GM12878 (cell line): Measurements from ENCODE around the gene TMC4. TPM values are rescaled to one million over a fixed set of nuclear protein-coding genes. Genes with fewer than 3 reads are reported as not detected.

Experiments
- ATAC-seq: fragments of 200-7000 bp; cut with Tn5 transposase; 3 replicates; pipeline ENCODE4 v1.9.1; 2020; ENCODE audit warnings: mild to moderate bottlenecking, moderate library complexity
- BruUV-seq: library from RNA; stranded (reverse); fragments of 400-500 nt; replicated peaks from 2 replicates; lab custom pipeline; 2021; lab: Mats Ljungman, UMichigan
- CTCF ChIA-PET: fragments of 300-600 bp; sonication (Branson Sonifier 250); formaldehyde crosslinking; extraction: SDS; loops from one replicate; lab custom pipeline; 2021; ENCODE audit warnings: inconsistent platforms; lab: Yijun Ruan, JAX
- POLR2A ChIA-PET: fragments of 350-600 bp; formaldehyde crosslinking; extraction: SDS; loops from one replicate; lab custom pipeline; 2021; ENCODE audit warnings: inconsistent platforms; lab: Charles Lee
- RAD21 ChIA-PET: fragments of 300-600 bp; sonication (Branson Sonifier 250); formaldehyde crosslinking; loops from one replicate; lab custom pipeline; 2023; ENCODE audit warnings: antibody characterized with exemption; ENCODE audit not compliant: unreplicated experiment; lab: Charles Lee
- SMC1A ChIA-PET: fragments of 300-600 bp; sonication (Branson Sonifier 250); formaldehyde crosslinking; loops from one replicate; lab custom pipeline; 2023; ENCODE audit not compliant: unreplicated experiment, uncharacterized antibody; lab: Charles Lee
- DNase-seq: peaks from one replicate; pipeline ENCODE4 v3.0.0-alpha.2; 2011; ENCODE audit warnings: low read depth, low spot score
- FAIRE-seq: peaks from 3 replicates; lab custom pipeline; 2011; peaks lifted over from hg19 to GRCh38; lab: Jason Lieb, UNC
- H2AFZ ChIP-seq: 2 replicates; pipeline ENCODE4 v1.6.0; 2011; ENCODE audit warnings: low read depth, low read length, control low read depth; ENCODE audit not compliant: control insufficient read depth
- H3K27ac ChIP-seq: 2 replicates; pipeline ENCODE4 v1.5.1; 2011; ENCODE audit warnings: control low read depth; ENCODE audit not compliant: control insufficient read depth, insufficient read depth
- H3K27me3 ChIP-seq, 2 experiments: replicated peaks in 1 of 2; 2 replicates each; pipeline versions ENCODE4 v1.6.0 to v1.6.1; 2011; ENCODE audit warnings: low read length in 1 of 2; ENCODE audit not compliant: control insufficient read depth in 2 of 2, insufficient read depth in 2 of 2
- H3K36me3 ChIP-seq, 2 experiments: 2 replicates each; pipeline ENCODE4 v1.5.1; 2011; ENCODE audit warnings: low read length in 1 of 2; ENCODE audit not compliant: control insufficient read depth in 2 of 2, insufficient read depth in 2 of 2
- H3K4me1 ChIP-seq: 2 replicates; pipeline ENCODE4 v1.6.1; 2011; ENCODE audit warnings: mild to moderate bottlenecking, low read length, moderate library complexity, mixed read lengths; ENCODE audit not compliant: control insufficient read depth, insufficient read depth
- H3K4me2 ChIP-seq: 2 replicates; pipeline ENCODE4 v1.6.0; 2011; ENCODE audit warnings: control low read depth; ENCODE audit not compliant: control insufficient read depth, insufficient read depth
- H3K4me3 ChIP-seq: fragments of 200-600 bp; sonication (generic); 2 replicates; pipeline ENCODE4 v1.5.1; 2016
- H3K79me2 ChIP-seq: 2 replicates; pipeline ENCODE4 v1.6.0; 2011; ENCODE audit warnings: low read length; ENCODE audit not compliant: control insufficient read depth, insufficient read depth
- H3K9ac ChIP-seq: 2 replicates; pipeline ENCODE4 v1.8.0; 2011; ENCODE audit warnings: low read length, control low read depth, mixed read lengths; ENCODE audit not compliant: control insufficient read depth, insufficient read depth
- H3K9me3 ChIP-seq: replicated peaks from 3 replicates; pipeline ENCODE4 v1.5.1; 2011; ENCODE audit warnings: mild to moderate bottlenecking, low read length; ENCODE audit not compliant: control insufficient read depth, insufficient read depth
- H4K20me1 ChIP-seq: 2 replicates; pipeline ENCODE4 v1.6.0; 2011; ENCODE audit not compliant: control insufficient read depth, insufficient read depth
- ESRRA ChIP-seq: IDR thresholded peaks from 2 replicates; pipeline ENCODE4 v1.6.1; 2012; ENCODE audit warnings: mild to moderate bottlenecking, low read length, improper control_type of control experiment
- MAX ChIP-seq: IDR thresholded peaks from 2 replicates; pipeline ENCODE4 v1.6.1; 2012; ENCODE audit warnings: low read depth, low read length, improper control_type of control experiment
- MTA3 ChIP-seq: IDR thresholded peaks from 2 replicates; pipeline ENCODE4 v1.6.1; 2012; ENCODE audit warnings: low read length, inconsistent platforms, borderline replicate concordance
- PKNOX1 ChIP-seq: fragments of 450-650 bp; IDR thresholded peaks from 2 replicates; pipeline ENCODE4 v1.6.1; 2016; ENCODE audit warnings: mild to moderate bottlenecking
- POLR2A ChIP-seq: IDR thresholded peaks from 2 replicates; pipeline ENCODE4 v1.6.1; 2011; ENCODE audit warnings: low read depth, mild to moderate bottlenecking, low read length
- REST ChIP-seq: IDR thresholded peaks from 2 replicates; pipeline ENCODE4 v1.6.1; 2012; ENCODE audit warnings: mild to moderate bottlenecking, low read depth, low read length
- WGBS: methylation state at CpG from one replicate; pipeline ENCODE4 v1.1.6; 2016; ENCODE audit warnings: low lambda C conversion rate; ENCODE audit not compliant: insufficient replicate concordance, insufficient coverage; ENCODE audit errors: missing lambda C conversion rate; 5-methylcytosine and 5-hydroxymethylcytosine counted together
- in situ Hi-C: fragments of 300-500 bp; cut with MboI; formaldehyde crosslinking; loops from 9 replicates; pipeline ENCODE4 v1.14.3; 2018; ENCODE audit warnings: mixed read lengths
- intact Hi-C: fragments of 100-400 bp; cut with micrococcal nuclease; formaldehyde crosslinking; loops from one replicate; pipeline ENCODE4 v1.14.2; 2022; ENCODE audit not compliant: unreplicated experiment
- polyA plus RNA-seq, 11 experiments: library from polyadenylated mRNA; depleted of rRNA in 4 of 11; unstranded in 6 of 11; stranded (reverse) in 5 of 11; fragments of >200 nt; fragmentation: Nextera tagmentation in 4 of 11; fragmentation: Illumina TruSeq in 1 of 11; extraction: Ambion mirVana in 4 of 11; extraction: Trizol in 1 of 11; gene quantifications; 1 replicate in 1 of 11; 2 replicates in 10 of 11; pipeline versions ENCODE4 v1.2.1 to v1.2.3, GENCODE V29; 2011 to 2016; ENCODE audit warnings: inconsistent platforms in 2 of 11, missing spikeins in 2 of 11, low read depth in 1 of 11
- total RNA-seq, 4 experiments: library from RNA; depleted of rRNA in 3 of 4; stranded (reverse); fragments of >200 nt in 3 of 4; fragmentation: Illumina TruSeq in 1 of 4; extraction: Trizol in 1 of 4; gene quantifications; 2 replicates each; pipeline versions ENCODE4 v1.2.1 to v1.2.3, GENCODE V29; 2013 to 2021

TMC4 gene
- total and polyA plus RNA-seq, 10 of the 15 experiments (the other 5 are each of a cell fraction or from before 2014, with no cell fraction given): 0.33 to 0.83 (median 0.74) TPM; not detected in 7

- RAD21 ChIA-PET: no interaction called here
These were observed 47.2 kb downstream of the TMC4 start for GRCh38 chr19:54125713-54126112.

More at GRCh38 chr19:54125713-54126112, 47.2 kb downstream of the TMC4 start:
- intact Hi-C loops (no loop called here), in situ Hi-C loops (loop anchor here (25.0 kb wide), 1 partner anchor 1537 kb away; the partner anchor contains the start of gene U2AF2)
- Histone ChIP-seq H3K4me1 (no peaks in the 10 kb centered on the region), H3K27me3 (no peaks in the 10 kb centered on the region), H3K36me3 (peaks cover 0 to 31% of the 10 kb centered on the region in 2 experiments; a peak in 3 of 4 replicates), H2AFZ (no peak overlapping the region), H3K4me3 (no peak overlapping the region), H3K9me3 (no peaks in the 10 kb centered on the region), H3K79me2 (no peaks in the 10 kb centered on the region), H3K4me2 (no peak overlapping the region), H3K9ac (no peak overlapping the region), H4K20me1 (no peaks in the 10 kb centered on the region), H3K27ac (no peak overlapping the region)
- ATAC-seq (no peak), FAIRE-seq (no peak), DNase-seq (no peak)
- BruUV-seq: no TSS peak
- ChIA-PET POLR2A (no interaction called here), CTCF (no interaction called here), SMC1A (no interaction called here)
- TF ChIP-seq MAX (no peak), ESRRA (no peak), PKNOX1 (no peak), POLR2A (peak; percentile 19; the same call in 1 of the 2 replicates), REST (no peak), MTA3 (no peak)
- WGBS: 88% methylated on average over 9 of the region's 9 CpGs
